Right renal pelvis (tissue), 4 donors: ENCODE measurements around the gene RNF212B. TPM values are rescaled to one million over a fixed set of nuclear protein-coding genes. Genes with fewer than 3 reads are reported as not detected.
A peak's percentile ranks its signal among the peaks of the same experiment; 100 is the strongest.
"Not testable (repeated sequence)": the region's sequence is repeated elsewhere in the genome, so short reads cannot be mapped to it uniquely, and the experiment has no call there.

ENCODE experiments used
- DNase-seq, 4 donors: peaks; one replicate each; pipeline ENCODE4 v3.0.0-alpha.2; 2013; ENCODE audit warnings: low read depth in 4 of 4, low spot score in 3 of 4, missing footprints in 1 of 4
- polyA plus RNA-seq, 4 donors: library from polyadenylated mRNA; unstranded; fragments of 120-200 nt; gene quantifications; one replicate each; pipeline ENCODE4 v1.2.1, GENCODE V29; 2013; ENCODE audit not compliant: insufficient read length in 4 of 4

Gene RNF212B
- polyA plus RNA-seq, 4 donors, result 1.1 to 1.8 (median 1.5) TPM

- not testable (repeated sequence) for DNase-seq
These were observed 3.5 kb downstream of the RNF212B start for GRCh38 chr14:23241061-23241715.

GRCh38 chr14:23242076-23242475, 4.3 kb downstream of the RNF212B start:
- DNase-seq, result no peak

- no peak for DNase-seq
These were observed 5.3 kb downstream of the RNF212B start for GRCh38 chr14:23243066-23243465.

- DNase-seq, result no peak
These were observed 7.5 kb downstream of the RNF212B start for GRCh38 chr14:23245282-23245681.

- no peak for DNase-seq
These were observed 10.9 kb downstream of the RNF212B start for GRCh38 chr14:23248601-23249000.

- no peak for DNase-seq
These were observed 12.1 kb downstream of the RNF212B start for GRCh38 chr14:23249824-23250223.

- no peak for DNase-seq
These were observed 14.3 kb downstream of the RNF212B start for GRCh38 chr14:23252006-23252405.

GRCh38 chr14:23252420-23253333, 14.9 kb downstream of the RNF212B start:
- DNase-seq, result no peak

GRCh38 chr14:23258256-23258655, 20.5 kb downstream of the RNF212B start:
- no peak for DNase-seq

GRCh38 chr14:23259426-23259825, 21.7 kb downstream of the RNF212B start:
- DNase-seq, result no peak

- DNase-seq, result not testable (repeated sequence)
These were observed 23.1 kb downstream of the RNF212B start for GRCh38 chr14:23260849-23261248.

- no peak for DNase-seq
These were observed 31.5 kb downstream of the RNF212B start for GRCh38 chr14:23269193-23269592.

GRCh38 chr14:23275412-23275811, 37.7 kb downstream of the RNF212B start:
- no peak for DNase-seq

GRCh38 chr14:23277189-23277588, 39.5 kb downstream of the RNF212B start:
- DNase-seq, result no peak

GRCh38 chr14:23277928-23278327, 40.2 kb downstream of the RNF212B start:
- not testable (repeated sequence) for DNase-seq

GRCh38 chr14:23281247-23281646, 43.5 kb downstream of the RNF212B start:
- no peak for DNase-seq

- no peak for DNase-seq
These were observed 47.2 kb downstream of the RNF212B start for GRCh38 chr14:23284654-23285529.

GRCh38 chr14:23285530-23286019, 47.8 kb downstream of the RNF212B start:
- DNase-seq, result no peak

- peak; percentile 85 to 93 (median 92) for DNase-seq
These were observed 48.5 kb downstream of the RNF212B start, which contains the start of gene HOMEZ for GRCh38 chr14:23286020-23286901. Gene HOMEZ, minus strand, starts transcription at chr14:23286132. Its CDS starts 180 bp downstream, at chr14:23285952.
